ENCODE measurements around the gene TCAP.

DNA sequence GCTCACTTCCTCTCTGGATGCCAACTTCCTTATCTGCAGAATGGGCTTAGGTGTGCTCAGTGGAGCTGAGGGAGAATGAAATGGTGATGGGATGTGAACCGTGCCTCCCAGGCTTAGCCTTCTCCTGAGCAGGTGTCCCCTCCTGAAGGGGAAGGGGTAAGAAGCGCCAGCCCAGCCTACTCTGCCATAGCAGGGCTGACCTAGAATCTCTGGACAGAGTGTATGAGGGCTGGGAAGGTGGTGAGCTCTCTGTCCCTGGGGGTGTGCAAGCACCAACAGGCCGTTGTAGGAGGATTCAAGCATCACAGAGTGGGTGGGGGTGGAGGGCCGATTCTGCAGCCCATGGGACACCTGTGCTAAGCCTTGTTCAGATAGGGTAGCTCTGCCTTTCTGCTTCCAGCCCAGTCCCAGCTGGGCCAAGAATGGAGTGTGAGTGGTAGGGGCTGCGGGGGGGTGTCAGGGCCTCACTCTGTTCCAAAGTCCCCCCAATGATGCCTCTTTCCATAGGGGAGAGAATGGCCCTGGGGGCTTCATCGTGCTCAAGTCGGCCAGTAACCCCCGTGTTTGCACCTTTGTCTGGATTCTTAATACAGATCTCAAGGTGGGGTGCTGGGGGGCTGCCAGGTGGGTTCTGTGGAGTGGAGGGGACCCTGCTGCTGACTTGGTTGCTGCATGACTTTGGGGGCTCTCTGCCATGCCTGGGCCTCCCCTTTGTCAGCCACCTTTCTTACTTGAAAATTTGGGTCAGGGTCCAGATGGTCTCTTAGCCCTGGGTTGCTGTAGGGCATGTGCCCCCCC, 3.2 kb upstream of the TCAP start:
- TF ChIP-seq, protein P1, sequence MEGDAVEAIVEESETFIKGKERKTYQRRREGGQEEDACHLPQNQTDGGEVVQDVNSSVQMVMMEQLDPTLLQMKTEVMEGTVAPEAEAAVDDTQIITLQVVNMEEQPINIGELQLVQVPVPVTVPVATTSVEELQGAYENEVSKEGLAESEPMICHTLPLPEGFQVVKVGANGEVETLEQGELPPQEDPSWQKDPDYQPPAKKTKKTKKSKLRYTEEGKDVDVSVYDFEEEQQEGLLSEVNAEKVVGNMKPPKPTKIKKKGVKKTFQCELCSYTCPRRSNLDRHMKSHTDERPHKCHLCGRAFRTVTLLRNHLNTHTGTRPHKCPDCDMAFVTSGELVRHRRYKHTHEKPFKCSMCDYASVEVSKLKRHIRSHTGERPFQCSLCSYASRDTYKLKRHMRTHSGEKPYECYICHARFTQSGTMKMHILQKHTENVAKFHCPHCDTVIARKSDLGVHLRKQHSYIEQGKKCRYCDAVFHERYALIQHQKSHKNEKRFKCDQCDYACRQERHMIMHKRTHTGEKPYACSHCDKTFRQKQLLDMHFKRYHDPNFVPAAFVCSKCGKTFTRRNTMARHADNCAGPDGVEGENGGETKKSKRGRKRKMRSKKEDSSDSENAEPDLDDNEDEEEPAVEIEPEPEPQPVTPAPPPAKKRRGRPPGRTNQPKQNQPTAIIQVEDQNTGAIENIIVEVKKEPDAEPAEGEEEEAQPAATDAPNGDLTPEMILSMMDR (IDR thresholded peaks at IDR 0.05) = no peak
- TF ChIP-seq POLR2A (IDR thresholded peaks at IDR 0.05) = no peak
